Upper lobe of right lung (tissue), 1 donor: ENCODE measurements around the gene TM9SF2. TPM values are rescaled to one million over a fixed set of nuclear protein-coding genes. Genes with fewer than 3 reads are reported as not detected.

Experiments
- ATAC-seq: fragments of 200-7000 bp; cut with Tn5 transposase; one replicate; pipeline ENCODE4 v1.9.1; 2020; ENCODE audit warnings: mild to moderate bottlenecking, moderate library complexity
- DNase-seq: peaks from one replicate; pipeline ENCODE4 v3.0.0-alpha.2; 2020
- H3K27ac ChIP-seq: fragments of 200-600 bp; one replicate; pipeline ENCODE4 v1.8.0; 2022
- H3K27me3 ChIP-seq: fragments of 200-600 bp; one replicate; pipeline ENCODE4 v1.8.0; 2022; ENCODE audit warnings: mild to moderate bottlenecking
- H3K36me3 ChIP-seq: fragments of 200-600 bp; one replicate; pipeline ENCODE4 v1.8.0; 2022
- H3K4me1 ChIP-seq: fragments of 200-600 bp; one replicate; pipeline ENCODE4 v1.8.0; 2022
- H3K4me3 ChIP-seq: fragments of 200-600 bp; one replicate; pipeline ENCODE4 v1.8.0; 2022; ENCODE audit warnings: mild to moderate bottlenecking
- H3K9me3 ChIP-seq: fragments of 200-600 bp; one replicate; pipeline ENCODE4 v1.8.0; 2022
- intact Hi-C: fragments of 100-400 bp; cut with DNase I; formaldehyde crosslinking; loops from one replicate; pipeline ENCODE4 v1.11.0; 2022
- total RNA-seq: library from RNA; stranded (reverse); fragmentation: NEBNext Ultra II Directional; extraction: Animal tissue kit (Norgen Biotek cat#: 25700); gene quantifications from one replicate; pipeline ENCODE4 v1.2.1, GENCODE V29; 2021
- TF ChIP-seq, protein P1 (sequence below): fragments of 200-600 bp; IDR thresholded peaks from one replicate; pipeline ENCODE4 v1.8.0; 2022; ENCODE audit warnings: antibody characterized with exemption
- donor health status: DM: no; HTN: yes; CAD: no; lungs with severe emphysema.

Gene TM9SF2
- total RNA-seq, 1 donor from 2014 or later, result 132 TPM

DNA sequence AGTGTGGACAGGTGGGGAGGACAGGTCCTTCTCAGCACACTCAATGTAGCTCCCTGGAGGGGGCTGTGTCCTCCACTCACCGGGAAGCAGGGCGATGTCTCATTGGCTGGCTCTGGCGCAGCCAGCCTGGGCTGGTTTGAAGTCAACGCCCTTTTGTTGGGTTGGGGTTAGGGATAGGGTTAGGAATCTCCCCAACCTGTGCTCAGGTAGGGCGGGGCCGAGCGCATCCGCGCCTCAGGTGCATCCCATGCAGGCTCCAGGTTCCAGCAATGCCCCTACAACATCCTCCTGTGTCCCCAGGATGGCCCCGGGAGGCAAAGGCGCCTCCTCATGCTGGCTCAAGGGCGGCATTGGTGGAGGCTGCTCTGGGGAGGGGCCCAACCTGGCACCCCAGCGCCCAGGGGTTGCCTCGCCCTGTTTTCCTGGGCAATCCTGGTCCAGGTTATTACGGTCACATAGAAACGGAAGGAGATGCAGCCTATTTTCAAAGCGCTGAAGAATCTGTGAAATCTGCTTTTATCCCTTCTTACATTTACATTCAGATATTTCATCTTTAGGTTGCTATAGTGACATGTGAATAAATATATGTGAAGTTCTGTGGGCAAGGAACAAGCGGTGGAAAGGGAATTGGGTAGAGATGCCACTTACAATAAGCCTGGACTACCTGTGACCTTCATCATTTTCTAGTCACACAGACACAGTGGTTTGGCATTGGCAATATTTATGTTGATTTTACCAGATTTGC, 74.3 kb downstream of the TM9SF2 start:
- DNase-seq, result no peak
- ATAC-seq, result no peak
- no peak overlapping the region for H3K4me3 ChIP-seq
- TF ChIP-seq, protein P1, sequence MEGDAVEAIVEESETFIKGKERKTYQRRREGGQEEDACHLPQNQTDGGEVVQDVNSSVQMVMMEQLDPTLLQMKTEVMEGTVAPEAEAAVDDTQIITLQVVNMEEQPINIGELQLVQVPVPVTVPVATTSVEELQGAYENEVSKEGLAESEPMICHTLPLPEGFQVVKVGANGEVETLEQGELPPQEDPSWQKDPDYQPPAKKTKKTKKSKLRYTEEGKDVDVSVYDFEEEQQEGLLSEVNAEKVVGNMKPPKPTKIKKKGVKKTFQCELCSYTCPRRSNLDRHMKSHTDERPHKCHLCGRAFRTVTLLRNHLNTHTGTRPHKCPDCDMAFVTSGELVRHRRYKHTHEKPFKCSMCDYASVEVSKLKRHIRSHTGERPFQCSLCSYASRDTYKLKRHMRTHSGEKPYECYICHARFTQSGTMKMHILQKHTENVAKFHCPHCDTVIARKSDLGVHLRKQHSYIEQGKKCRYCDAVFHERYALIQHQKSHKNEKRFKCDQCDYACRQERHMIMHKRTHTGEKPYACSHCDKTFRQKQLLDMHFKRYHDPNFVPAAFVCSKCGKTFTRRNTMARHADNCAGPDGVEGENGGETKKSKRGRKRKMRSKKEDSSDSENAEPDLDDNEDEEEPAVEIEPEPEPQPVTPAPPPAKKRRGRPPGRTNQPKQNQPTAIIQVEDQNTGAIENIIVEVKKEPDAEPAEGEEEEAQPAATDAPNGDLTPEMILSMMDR, result no peak
- no peak overlapping the region for H3K27ac ChIP-seq
- no peaks in the 10 kb centered on the region for H3K36me3 ChIP-seq
- no peaks in the 10 kb centered on the region for H3K27me3 ChIP-seq
- H3K9me3 ChIP-seq, result no peaks in the 10 kb centered on the region
- intact Hi-C loops, result no loop called here
- H3K4me1 ChIP-seq, result no peaks in the 10 kb centered on the region

DNA sequence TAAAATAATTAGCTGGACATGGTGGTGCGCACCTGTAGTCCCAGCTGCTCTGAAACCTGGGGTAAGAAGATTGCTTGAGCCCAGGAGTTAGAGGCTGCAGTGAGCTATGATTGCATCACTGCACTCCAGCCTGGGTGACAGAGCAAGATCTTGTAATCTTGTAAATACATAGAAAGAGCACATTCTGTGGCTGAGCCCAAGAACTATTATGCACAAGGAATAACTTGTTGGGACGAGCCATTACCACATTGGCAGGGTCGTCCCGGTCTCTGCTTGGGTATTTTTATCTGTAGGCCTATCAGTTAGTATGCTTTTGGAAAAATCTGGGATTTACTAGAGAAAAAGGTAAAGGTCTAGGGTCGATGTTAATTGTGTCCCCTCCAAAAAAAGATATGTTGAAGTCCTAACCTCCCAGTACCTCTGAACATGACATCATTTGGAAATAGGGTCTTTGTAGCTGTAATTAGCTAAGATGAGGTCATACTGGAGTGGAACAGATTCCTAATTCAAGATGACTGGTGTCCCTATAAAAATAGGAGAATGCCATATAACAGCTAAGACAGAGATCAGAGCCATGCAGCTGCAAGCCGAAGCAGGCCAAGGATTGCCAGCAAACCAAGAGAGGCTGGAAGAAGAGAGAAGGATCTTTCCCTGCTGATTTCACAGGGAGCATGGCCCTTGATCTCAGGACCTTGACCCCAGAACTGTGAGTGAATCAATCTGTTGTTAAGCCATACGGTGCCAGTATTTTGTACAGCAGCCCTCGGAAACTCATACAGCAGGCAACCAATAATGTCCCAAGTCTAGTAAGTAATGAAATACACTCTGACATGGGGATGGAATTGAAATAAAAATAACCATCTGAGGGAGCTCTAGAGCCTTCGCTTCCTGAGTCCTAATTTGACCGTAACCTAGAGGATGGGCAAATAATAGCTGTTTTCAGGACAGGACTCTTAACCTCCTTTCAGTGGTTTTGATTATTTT, 77.0 kb downstream of the TM9SF2 start:
- no peaks in the 10 kb centered on the region for H3K36me3 ChIP-seq
- no peaks in the 10 kb centered on the region for H3K9me3 ChIP-seq
- no peaks in the 10 kb centered on the region for H3K27me3 ChIP-seq
- H3K4me3 ChIP-seq, result no peak overlapping the region
- no peak overlapping the region for H3K27ac ChIP-seq
- TF ChIP-seq, protein P1, result peak; percentile 24
- no peaks in the 10 kb centered on the region for H3K4me1 ChIP-seq
- no peak for DNase-seq
- ATAC-seq, result peak; percentile 13
- intact Hi-C loops, result no loop called here

DNA sequence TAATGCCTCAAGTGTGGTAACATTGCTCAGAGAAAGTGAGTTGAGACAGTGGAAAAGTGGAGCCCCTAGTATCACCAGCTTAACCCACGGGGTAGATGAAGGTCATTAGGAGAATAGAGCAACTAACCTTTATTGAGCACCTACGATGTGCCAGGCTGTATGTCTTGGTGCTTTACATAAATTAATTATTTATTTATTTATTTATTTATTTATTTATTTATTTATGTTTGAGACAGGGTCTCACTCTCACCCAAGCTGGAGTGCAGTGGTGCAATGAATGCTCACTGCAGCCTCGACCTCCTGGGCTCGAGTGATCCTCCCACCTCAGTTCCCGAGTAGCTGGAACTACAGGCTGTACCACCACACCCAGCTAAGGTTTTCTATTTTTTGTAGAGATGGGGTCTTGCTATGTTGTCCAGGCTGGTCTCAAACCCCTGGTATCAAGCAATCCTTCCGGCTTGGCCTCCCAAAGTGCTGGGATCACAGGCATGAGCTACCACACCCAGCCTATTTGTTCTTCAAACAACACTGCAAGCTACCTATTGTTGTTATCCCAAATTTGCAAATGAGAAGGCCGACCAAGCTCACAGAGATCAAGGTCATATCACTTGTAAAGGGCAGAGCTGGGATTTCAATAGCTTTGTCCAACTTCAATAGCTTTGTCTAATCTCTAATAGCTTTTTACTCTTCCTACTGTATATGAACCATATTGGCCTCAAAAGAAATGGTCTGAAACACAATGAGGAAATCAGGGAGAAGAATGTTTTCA, 79.4 kb downstream of the TM9SF2 start:
- ATAC-seq (no peak), DNase-seq (no peak)
- H3K27ac ChIP-seq, result no peak overlapping the region
- no peaks in the 10 kb centered on the region for H3K36me3 ChIP-seq
- H3K27me3 ChIP-seq, result no peaks in the 10 kb centered on the region
- intact Hi-C loops, result no loop called here
- H3K4me1 ChIP-seq, result no peaks in the 10 kb centered on the region
- H3K4me3 ChIP-seq, result no peak overlapping the region
- no peaks in the 10 kb centered on the region for H3K9me3 ChIP-seq
- TF ChIP-seq, protein P1, result no peak

DNA sequence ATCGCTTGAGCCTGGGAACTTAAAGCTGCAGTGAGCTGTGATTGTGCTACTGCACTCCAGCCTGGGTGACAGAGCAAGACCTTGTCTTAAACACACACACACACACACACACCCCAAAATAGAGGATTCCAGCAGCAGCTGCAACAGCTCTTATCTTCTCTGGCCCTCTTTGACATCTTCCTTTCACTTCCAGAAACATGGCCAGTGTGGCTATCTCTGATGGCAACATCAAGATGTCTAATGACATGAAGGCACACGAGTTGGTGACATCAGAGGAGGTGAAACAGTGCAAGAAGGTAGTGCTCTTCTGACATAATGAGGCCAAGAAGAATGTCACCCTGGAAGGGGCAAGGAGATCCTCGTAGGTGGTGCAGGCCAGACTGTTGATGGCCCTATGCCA, 81.2 kb downstream of the TM9SF2 start:
- no peak for DNase-seq
- TF ChIP-seq, protein P1, result no peak
- no peaks in the 10 kb centered on the region for H3K27me3 ChIP-seq
- H3K36me3 ChIP-seq, result no peaks in the 10 kb centered on the region
- no peaks in the 10 kb centered on the region for H3K4me1 ChIP-seq
- H3K9me3 ChIP-seq, result no peaks in the 10 kb centered on the region
- no peak overlapping the region for H3K4me3 ChIP-seq
- no peak overlapping the region for H3K27ac ChIP-seq
- intact Hi-C loops, result no loop called here
- ATAC-seq, result no peak

DNA sequence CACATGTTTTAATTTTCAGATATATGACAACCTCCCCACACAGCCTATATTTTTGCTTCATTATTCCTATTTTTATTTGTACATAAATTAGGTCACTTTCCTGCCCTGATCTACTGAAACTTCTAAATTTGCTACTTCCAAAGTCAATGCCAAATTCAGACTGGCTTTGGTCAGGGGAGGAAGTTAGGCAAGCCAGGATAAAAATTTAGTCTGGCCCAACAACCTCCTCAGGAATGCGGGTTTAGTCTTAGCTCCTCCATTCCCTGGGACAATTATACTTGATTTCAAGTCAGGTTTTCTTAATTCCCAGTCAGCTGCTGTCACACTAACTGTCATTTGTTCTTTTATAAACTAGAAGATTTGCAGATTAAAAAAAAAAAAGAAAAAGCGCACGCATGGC, 84.3 kb downstream of the TM9SF2 start:
- no peak for DNase-seq
- ATAC-seq, result no peak
- Histone ChIP-seq H3K4me1 (no peaks in the 10 kb centered on the region), H3K36me3 (no peaks in the 10 kb centered on the region), H3K27ac (no peak overlapping the region), H3K27me3 (no peaks in the 10 kb centered on the region), H3K9me3 (no peaks in the 10 kb centered on the region), H3K4me3 (no peak overlapping the region)
- intact Hi-C loops, result no loop called here
- TF ChIP-seq, protein P1, result no peak
